Endothelial cell of umbilical vein (primary cell): Measurements from ENCODE around the gene MMP25. TPM values are rescaled to one million over a fixed set of nuclear protein-coding genes. Genes with fewer than 3 reads are reported as not detected.

Experiments
- BruUV-seq: library from RNA; stranded (reverse); fragments of 400-500 nt; replicated peaks from 2 replicates; lab custom pipeline; 2021; lab: Mats Ljungman, UMichigan
- CTCF ChIA-PET: fragments of 300-600, 350-600 bp; sonication (Branson Sonifier 250); formaldehyde crosslinking; loops from one replicate; lab custom pipeline; 2021; ENCODE audit warnings: antibody characterized with exemption, inconsistent platforms; lab: Charles Lee
- POLR2A ChIA-PET: fragments of 300-600, 350-600 bp; sonication (Branson Sonifier 250); formaldehyde crosslinking; loops from one replicate; lab custom pipeline; 2021; ENCODE audit warnings: antibody characterized with exemption, inconsistent platforms; lab: Charles Lee
- DNase-seq: peaks from one replicate; pipeline ENCODE4 v3.0.0-alpha.2; 2011; ENCODE audit warnings: low read depth, low spot score
- FAIRE-seq: peaks from 2 replicates; lab custom pipeline; 2011; peaks lifted over from hg19 to GRCh38; lab: Jason Lieb, UNC
- H2AFZ ChIP-seq: 2 replicates; pipeline ENCODE4 v1.6.0; 2012; ENCODE audit warnings: low read depth, low read length, control low read depth, inconsistent platforms
- H3K27ac ChIP-seq: 2 replicates; pipeline ENCODE4 v1.5.1; 2011; ENCODE audit warnings: low read depth, mild to moderate bottlenecking, control low read depth, low read length, moderate library complexity; ENCODE audit not compliant: insufficient read depth
- H3K27me3 ChIP-seq, 2 experiments: 2 replicates each; pipeline versions ENCODE4 v1.6.0 to v1.6.1; 2011; ENCODE audit warnings: low read length in 2 of 2, mixed read lengths in 1 of 2; ENCODE audit not compliant: control insufficient read depth in 2 of 2, insufficient read depth in 2 of 2
- H3K36me3 ChIP-seq, 2 experiments: 2 replicates in 1 of 2; 3 replicates in 1 of 2; pipeline ENCODE4 v1.5.1; 2011; ENCODE audit warnings: low read length in 2 of 2, mild to moderate bottlenecking in 1 of 2, moderate library complexity in 1 of 2; ENCODE audit not compliant: control insufficient read depth in 2 of 2, insufficient read depth in 2 of 2; ENCODE audit errors: extremely low read depth in 1 of 2
- H3K4me1 ChIP-seq: 3 replicates; pipeline ENCODE4 v1.5.1; 2011; ENCODE audit warnings: mild to moderate bottlenecking, low read length; ENCODE audit not compliant: control insufficient read depth, insufficient read depth; ENCODE audit errors: extremely low read depth
- H3K4me2 ChIP-seq: 2 replicates; pipeline ENCODE4 v1.6.1; 2011; ENCODE audit warnings: low read length, control low read depth, mixed read lengths; ENCODE audit not compliant: insufficient read depth
- H3K4me3 ChIP-seq, 3 experiments: fragments of 200-600 bp in 1 of 3; sonication (generic), shearing (Covaris generic) in 1 of 3; replicated peaks in 1 of 3; 2 replicates each; pipeline ENCODE4 v1.5.1; 2011 to 2016; ENCODE audit warnings: control low read depth in 3 of 3, low read length in 3 of 3, mild to moderate bottlenecking in 2 of 3, inconsistent platforms in 1 of 3, low read depth in 1 of 3, moderate library complexity in 1 of 3; ENCODE audit not compliant: insufficient read depth in 1 of 3
- H3K79me2 ChIP-seq: 2 replicates; pipeline ENCODE4 v1.6.0; 2012; ENCODE audit warnings: low read length, inconsistent platforms; ENCODE audit not compliant: control insufficient read depth, insufficient read depth
- H3K9ac ChIP-seq: replicated peaks from 2 replicates; pipeline ENCODE3; 2011; ENCODE audit warnings: low read length, control low read depth; ENCODE audit not compliant: insufficient read depth; ENCODE audit errors: extremely low read depth
- H3K9me1 ChIP-seq: replicated peaks from 3 replicates; pipeline ENCODE4 v1.6.0; 2011; ENCODE audit warnings: mild to moderate bottlenecking, low read length; ENCODE audit not compliant: control insufficient read depth, insufficient read depth; ENCODE audit errors: extremely low read depth
- H3K9me3 ChIP-seq: replicated peaks from 2 replicates; pipeline ENCODE4 v1.5.1; 2012; ENCODE audit warnings: low read length, inconsistent platforms; ENCODE audit not compliant: control insufficient read depth, insufficient read depth
- H4K20me1 ChIP-seq: replicated peaks from 2 replicates; pipeline ENCODE3; 2011; ENCODE audit warnings: mild to moderate bottlenecking, low read length; ENCODE audit not compliant: control insufficient read depth, insufficient read depth; ENCODE audit errors: extremely low read depth
- CTCF ChIP-seq, 2 donors: IDR thresholded peaks; 1 replicate in 1 of 2; 2 replicates in 1 of 2; pipeline ENCODE4 v1.5.1; 2011; ENCODE audit warnings: low read length in 2 of 2, mild to moderate bottlenecking in 2 of 2, moderate library complexity in 2 of 2, control low read depth in 1 of 2, inconsistent platforms in 1 of 2, low read depth in 1 of 2; ENCODE audit not compliant: insufficient read depth in 1 of 2; ENCODE audit errors: extremely low read depth in 1 of 2
- EZH2 ChIP-seq: IDR thresholded peaks from 2 replicates; pipeline ENCODE4 v1.6.1; 2012; ENCODE audit warnings: borderline replicate concordance, low read depth, mild to moderate bottlenecking, moderate library complexity, low read length, inconsistent platforms; ENCODE audit not compliant: severe bottlenecking
- FOS ChIP-seq: IDR thresholded peaks from 2 replicates; pipeline ENCODE4 v1.6.1; 2011; ENCODE audit warnings: mild to moderate bottlenecking, low read length, moderate library complexity, borderline replicate concordance; ENCODE audit not compliant: insufficient read depth
- GATA2 ChIP-seq: IDR thresholded peaks from 2 replicates; pipeline ENCODE4 v1.7.0; 2011; ENCODE audit warnings: low read depth, mild to moderate bottlenecking, moderate library complexity, mixed read lengths, low read length; ENCODE audit not compliant: insufficient read length, insufficient read depth
- MYC ChIP-seq: IDR thresholded peaks from one replicate; pipeline ENCODE4 v1.6.1; 2011; ENCODE audit warnings: mild to moderate bottlenecking, low read depth, low read length
- dilution Hi-C: fragments of 300-500 bp; cut with MboI; formaldehyde crosslinking; loops from one replicate; pipeline ENCODE4 v1.15.0; 2019; ENCODE audit warnings: low sequenced_read_pairs; ENCODE audit not compliant: extremely low pct_ligation_motif_present
- intact Hi-C: fragments of 100-400 bp; cut with micrococcal nuclease; formaldehyde crosslinking; loops from one replicate; pipeline ENCODE4 v1.10.0; 2022
- polyA plus RNA-seq, 4 experiments: library from polyadenylated mRNA; depleted of rRNA in 3 of 4; stranded (reverse) in 3 of 4; unstranded in 1 of 4; fragments of >200 nt; gene quantifications; 2 replicates each; pipeline versions ENCODE4 v1.2.1 to v1.2.3, GENCODE V29; 2011 to 2012; ENCODE audit warnings: missing spikeins in 1 of 4
- total RNA-seq: library from RNA; stranded (reverse); gene quantifications from 2 replicates; pipeline ENCODE4 v1.2.3, GENCODE V29; 2021

The MMP25 gene
- total and polyA plus RNA-seq, 2 donors (not counting 3 experiments of a cell fraction or from before 2014, with no cell fraction given): 0.08 to 0.35 TPM

- Histone ChIP-seq H3K9ac (no peak overlapping the region), H3K9me3 (no peaks in the 10 kb centered on the region), H3K36me3 (no peaks in the 10 kb centered on the region), H3K4me1 (peaks cover 4% of the 10 kb centered on the region), H3K79me2 (no peaks in the 10 kb centered on the region), H3K9me1 (no peaks in the 10 kb centered on the region), H3K4me3 (no peak overlapping the region), H4K20me1 (no peaks in the 10 kb centered on the region), H2AFZ (no peak overlapping the region), H3K27ac (no peak overlapping the region), H3K27me3 (peaks cover 13 to 14% of the 10 kb centered on the region in 2 experiments), H3K4me2 (no peak overlapping the region)
- CTCF ChIA-PET: interaction anchor here (1.0 to 3.1 kb wide), 2 partner anchors 11 kb away, joined by 6 to 30 read pairs; no protein-coding TSS in a partner anchor
- POLR2A ChIA-PET: no interaction called here
- BruUV-seq: no TSS peak
- no peak for TF ChIP-seq GATA2
- no peak for TF ChIP-seq MYC
- TF ChIP-seq CTCF (IDR thresholded peaks at IDR 0.05; ENCODE audit: extremely low read depth in 1 of 2, insufficient read depth in 1 of 2, low read depth in 1 of 2, low read length in 2 of 2): no peak
- TF ChIP-seq FOS: no peak
- TF ChIP-seq EZH2: no peak
- dilution Hi-C loops (no loop called here), intact Hi-C loops (no loop called here)
- DNase-seq (no peak), FAIRE-seq (no peak)
Measured at GRCh38 chr16:3017344-3017743, 29.0 kb upstream of the MMP25 start.
